Measurements from ENCODE around the gene PCDHGA10.
"Not testable (repeated sequence)": the region's sequence is repeated elsewhere in the genome, so short reads cannot be mapped to it uniquely, and the experiment has no call there.

PCDHGA10 gene

GRCh38 chr5:141393267-141393666, 19.5 kb upstream of the PCDHGA10 start:
- DNase-seq: no peak

GRCh38 chr5:141394401-141395187, 18.2 kb upstream of the PCDHGA10 start:
- not testable (repeated sequence) for DNase-seq

GRCh38 chr5:141397756-141398551, 14.8 kb upstream of the PCDHGA10 start, which contains the start of gene PCDHGB5:
Gene PCDHGB5 (plus strand): TSS chr5:141397947. CDS start chr5:141398128, 181 bp downstream.
- DNase-seq: not testable (repeated sequence)

- DNase-seq: no peak
Measured at GRCh38 chr5:141398608-141399007, 14.2 kb upstream of the PCDHGA10 start.

GRCh38 chr5:141399555-141400258, 13.1 kb upstream of the PCDHGA10 start:
- no peak for DNase-seq

GRCh38 chr5:141402553-141403243, 10.1 kb upstream of the PCDHGA10 start, which contains the start of gene PCDHGA9:
Gene PCDHGA9 (plus strand): TSS chr5:141402778. CDS start chr5:141402953, 175 bp downstream.
- no peak for DNase-seq

- DNase-seq: no peak
Measured at GRCh38 chr5:141403387-141403786, 9.4 kb upstream of the PCDHGA10 start.

GRCh38 chr5:141407790-141408505, 4.8 kb upstream of the PCDHGA10 start, which contains the start of gene PCDHGB6:
Gene PCDHGB6 (plus strand): TSS chr5:141408021. CDS start chr5:141408203, 182 bp downstream.
- not testable (repeated sequence) for DNase-seq

- no peak for DNase-seq
Measured at GRCh38 chr5:141409598-141410306, 3.0 kb upstream of the PCDHGA10 start.

GRCh38 chr5:141411575-141411974, 1.2 kb upstream of the PCDHGA10 start:
- DNase-seq: no peak

GRCh38 chr5:141413540-141414069, 818 bp downstream of the PCDHGA10 start:
- DNase-seq: no peak

- not testable (repeated sequence) for DNase-seq
Measured at GRCh38 chr5:141414548-141415274, 1.9 kb downstream of the PCDHGA10 start.

GRCh38 chr5:141415275-141415618, 2.5 kb downstream of the PCDHGA10 start:
- DNase-seq: not testable (repeated sequence)

GRCh38 chr5:141417494-141418172, 4.8 kb downstream of the PCDHGA10 start, which contains the start of gene PCDHGB7:
Gene PCDHGB7 (plus strand): TSS chr5:141417677. CDS start chr5:141417860, 183 bp downstream.
- DNase-seq: not testable (repeated sequence)

- no peak for DNase-seq
Measured at GRCh38 chr5:141419074-141419880, 6.5 kb downstream of the PCDHGA10 start.

GRCh38 chr5:141420855-141421488, 8.2 kb downstream of the PCDHGA10 start, which contains the start of gene PCDHGA11:
Gene PCDHGA11 (plus strand): TSS chr5:141421051. CDS start chr5:141421228, 177 bp downstream.
- no peak for DNase-seq

GRCh38 chr5:141421489-141421855, 8.7 kb downstream of the PCDHGA10 start:
- no peak for DNase-seq

All from activated CD4-positive, CD25-positive, alpha-beta regulatory T cell treated with anti-CD3 and anti-CD28 coated beads, Interleukin-2, amount 50 U/mL, for 72 hours (primary cell).